Esophagus squamous epithelium (tissue), 5 donors: ENCODE results near the gene EEF1G. TPM values are rescaled to one million over a fixed set of nuclear protein-coding genes. Genes with fewer than 3 reads are reported as not detected.

Experiments used
- DNase-seq: peaks from one replicate; lab custom pipeline; 2025; lab: John Stamatoyannopoulos, UW
- H3K27ac ChIP-seq, 4 donors: fragments of 200-600 bp; sonication (generic); one replicate each; pipeline ENCODE4 v1.5.1; 2016 to 2019; ENCODE audit warnings: mild to moderate bottlenecking in 1 of 4
- H3K27me3 ChIP-seq, 4 donors: fragments of 200-600 bp; sonication (generic); 1 replicate in 3 of 4; 2 replicates in 1 of 4; pipeline versions ENCODE4 v1.5.1 to v1.6.0; 2017 to 2021; ENCODE audit warnings: antibody characterized with exemption in 1 of 4
- H3K36me3 ChIP-seq, 3 donors: fragments of 200-600 bp; sonication (generic); one replicate each; pipeline ENCODE4 v1.5.1; 2016 to 2019
- H3K4me1 ChIP-seq, 3 donors: fragments of 200-600 bp; sonication (generic); one replicate each; pipeline ENCODE4 v1.5.1; 2017 to 2019
- H3K4me3 ChIP-seq, 4 donors: fragments of 200-600 bp; sonication (generic); 1 replicate in 3 of 4; 2 replicates in 1 of 4; pipeline ENCODE4 v1.5.1; 2016 to 2019; ENCODE audit warnings: mild to moderate bottlenecking in 2 of 4, moderate library complexity in 1 of 4
- H3K9me3 ChIP-seq, 3 donors: fragments of 200-600 bp; sonication (generic); one replicate each; pipeline ENCODE4 v1.5.1; 2016 to 2019
- CTCF ChIP-seq, 6 experiments: fragments of 450-650 bp in 4 of 6; fragments of 200-600 bp in 2 of 6; sonication (generic) in 2 of 6; IDR thresholded peaks; one replicate each; pipeline ENCODE4 v1.5.1; 2016 to 2019; ENCODE audit warnings: antibody characterized with exemption in 6 of 6, mild to moderate bottlenecking in 4 of 6, moderate library complexity in 4 of 6
- POLR2A ChIP-seq, 4 donors: fragments of 450-650 bp; IDR thresholded peaks; one replicate each; pipeline ENCODE4 v1.6.1; 2017; ENCODE audit warnings: antibody characterized with exemption in 4 of 4, mild to moderate bottlenecking in 4 of 4, moderate library complexity in 3 of 4
- WGBS, 2 donors: methylation state at CpG; one replicate each; pipeline ENCODE4 v1.1.5; 2018; 5-methylcytosine and 5-hydroxymethylcytosine counted together
- intact Hi-C: fragments of 100-400 bp; cut with DNase I; formaldehyde crosslinking; loops from one replicate; pipeline ENCODE4 v1.15.0; 2022
- total RNA-seq, 4 donors: library from RNA; depleted of rRNA; stranded (reverse); fragments of >200 nt; gene quantifications; one replicate each; pipeline ENCODE4 v1.1.0, GENCODE V29; 2016
- donor health status: DM: yes; HTN: yes; CAD: no.

Gene EEF1G
- total RNA-seq, 4 donors from 2014 or later = 1,144 to 2,095 (median 1,685) TPM

GRCh38 chr11:62593434-62594044, 19.8 kb upstream of the EEF1G start:
- 19 to 51% methylated on average over 6 to 8 of the region's 13 CpGs for WGBS, 2 donors
- Histone ChIP-seq H3K36me3 (peaks cover 36 to 66% (median 44%) of the 10 kb centered on the region in 3 donors), H3K9me3 (no peaks in the 10 kb centered on the region), H3K27me3 (no peaks in the 10 kb centered on the region), H3K27ac (peak overlapping the region in 3 of 4 donors; percentile 59 to 97 (median 94)), H3K4me1 (peaks cover 18 to 64% (median 29%) of the 10 kb centered on the region in 3 donors), H3K4me3 (no peak overlapping the region)
- no peak for DNase-seq
- no peak for TF ChIP-seq POLR2A (IDR thresholded peaks at IDR 0.05)
- peak in 5 of 6 experiments; percentile 48 to 69 (median 62) for TF ChIP-seq CTCF (IDR thresholded peaks at IDR 0.05)
- intact Hi-C loops = no loop called here

DNA sequence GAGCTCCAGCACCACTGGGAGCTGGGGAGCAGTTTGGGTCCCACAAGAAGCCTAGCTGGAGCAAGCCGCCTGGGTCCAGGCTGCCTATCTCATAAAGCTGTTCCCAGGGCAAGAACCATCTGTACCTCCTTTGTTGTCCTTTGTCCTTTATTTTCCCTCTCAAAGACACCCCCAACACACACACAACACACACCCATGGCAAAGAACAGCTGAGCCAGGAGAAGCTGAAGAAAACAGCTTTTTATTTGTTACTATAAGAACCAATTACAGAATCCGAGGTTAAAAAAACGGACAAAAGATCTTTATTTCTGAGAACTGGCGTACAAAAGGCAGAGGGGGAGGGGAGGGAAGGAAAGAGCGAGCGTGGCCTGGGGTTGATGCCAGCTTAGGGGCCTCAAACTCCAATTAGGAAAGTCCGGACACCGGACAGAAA, 19.3 kb upstream of the EEF1G start:
- intact Hi-C loops = no loop called here
- H3K9me3 ChIP-seq = no peaks in the 10 kb centered on the region
- H3K4me1 ChIP-seq = peaks cover 16 to 64% (median 24%) of the 10 kb centered on the region in 3 donors
- DNase-seq = no peak
- WGBS, 2 donors = 65 to 70% methylated on average over 8 of the region's 8 CpGs
- H3K4me3 ChIP-seq = no peak overlapping the region
- peak overlapping the region; percentile 88 to 97 (median 96) for H3K27ac ChIP-seq
- peaks cover 31 to 66% (median 39%) of the 10 kb centered on the region in 3 donors for H3K36me3 ChIP-seq
- TF ChIP-seq CTCF (IDR thresholded peaks at IDR 0.05) (no peak), POLR2A (IDR thresholded peaks at IDR 0.05) (no peak)
- no peaks in the 10 kb centered on the region for H3K27me3 ChIP-seq

- WGBS, 2 donors = 0 to 14% methylated on average over 3 to 8 of the region's 17 CpGs
- no peaks in the 10 kb centered on the region for H3K9me3 ChIP-seq
- intact Hi-C loops = no loop called here
- H3K4me1 ChIP-seq = peaks cover 16 to 57% (median 24%) of the 10 kb centered on the region in 3 donors
- peak overlapping the region; percentile 35 to 84 (median 75) for H3K4me3 ChIP-seq
- H3K27me3 ChIP-seq = no peaks in the 10 kb centered on the region
- H3K27ac ChIP-seq = peak overlapping the region; percentile 88 to 97 (median 96)
- DNase-seq = no peak
- TF ChIP-seq CTCF (IDR thresholded peaks at IDR 0.05) (no peak), POLR2A (IDR thresholded peaks at IDR 0.05) (no peak)
- H3K36me3 ChIP-seq = peaks cover 24 to 66% (median 32%) of the 10 kb centered on the region in 3 donors
These were observed 18.6 kb upstream of the EEF1G start for GRCh38 chr11:62592146-62592815.

- peak; percentile 89 for DNase-seq
- Histone ChIP-seq H3K4me3 (peak within 1 kb of the TSS; percentile 52 to 84 (median 75)), H3K4me1 (peaks cover 16 to 54% (median 24%) of the 10 kb centered on the region in 3 donors), H3K9me3 (no peaks in the 10 kb centered on the region), H3K27me3 (no peaks in the 10 kb centered on the region), H3K36me3 (peaks cover 22 to 66% (median 26%) of the 10 kb centered on the region in 3 donors), H3K27ac (peak within 1 kb of the TSS; percentile 88 to 97 (median 96))
- WGBS, 2 donors = 1% methylated on average over 16 to 19 of the region's 58 CpGs
- intact Hi-C loops = no loop called here
- TF ChIP-seq POLR2A (IDR thresholded peaks at IDR 0.05) (peak in 3 of 4 donors; percentile 69 to 90 (median 79)), CTCF (IDR thresholded peaks at IDR 0.05) (peak in 3 of 6 experiments; percentile 4 to 20 (median 19))
These were observed 17.9 kb upstream of the EEF1G start, which contains the start of gene TUT1 for GRCh38 chr11:62591448-62592145. Gene TUT1, minus strand, starts transcription at chr11:62591523. Its CDS starts 38 bp downstream, at chr11:62591485.
